ENCODE data around the gene PARP9. TPM values are rescaled to one million over a fixed set of nuclear protein-coding genes. Genes with fewer than 3 reads are reported as not detected.
"Not testable (repeated sequence)": the region's sequence is repeated elsewhere in the genome, so short reads cannot be mapped to it uniquely, and the experiment has no call there.

Gene PARP9
- total RNA-seq, 4 donors from 2014 or later, result 8.3 to 13.1 (median 11.2) TPM

GRCh38 chr3:122502941-122503340 lies 61.2 kb downstream of the PARP9 start:
- TF ChIP-seq EP300 (IDR thresholded peaks at IDR 0.05) (no peak), CTCF (IDR thresholded peaks at IDR 0.05) (no peak), POLR2A (IDR thresholded peaks at IDR 0.05) (no peak), POLR2AphosphoS5 (IDR thresholded peaks at IDR 0.05) (no peak)
- H3K36me3 ChIP-seq, result no peaks in the 10 kb centered on the region
- H3K4me3 ChIP-seq, result no peak overlapping the region
- H3K9me3 ChIP-seq, result no peaks in the 10 kb centered on the region
- peaks cover 6% of the 10 kb centered on the region for H3K4me1 ChIP-seq
- WGBS, result 100% methylated on average over 2 of the region's 2 CpGs
- no peaks in the 10 kb centered on the region for H3K27me3 ChIP-seq
- DNase-seq (ENCODE audit: low spot score in 2 of 2), result no peak
- H3K27ac ChIP-seq, result no peak overlapping the region

- no peak overlapping the region for H3K27ac ChIP-seq
- TF ChIP-seq POLR2AphosphoS5 (IDR thresholded peaks at IDR 0.05) (no peak), EP300 (IDR thresholded peaks at IDR 0.05) (no peak), POLR2A (IDR thresholded peaks at IDR 0.05) (no peak), CTCF (IDR thresholded peaks at IDR 0.05) (no peak)
- H3K4me1 ChIP-seq, result peaks cover 14% of the 10 kb centered on the region
- no peak overlapping the region for H3K4me3 ChIP-seq
- no peaks in the 10 kb centered on the region for H3K36me3 ChIP-seq
- WGBS, result 58% methylated on average over 2 of the region's 2 CpGs
- H3K27me3 ChIP-seq, result no peaks in the 10 kb centered on the region
- no peak for DNase-seq (ENCODE audit: low spot score in 2 of 2)
- H3K9me3 ChIP-seq, result no peaks in the 10 kb centered on the region
Measured at GRCh38 chr3:122502139-122502538, 62.0 kb downstream of the PARP9 start.

GRCh38 chr3:122500964-122501363 lies 63.1 kb downstream of the PARP9 start:
- peaks cover 15% of the 10 kb centered on the region for H3K4me1 ChIP-seq
- H3K9me3 ChIP-seq; H3K4me3 ChIP-seq; H3K36me3 ChIP-seq; DNase-seq (ENCODE audit: low spot score in 2 of 2); H3K27ac ChIP-seq; H3K27me3 ChIP-seq: not testable (repeated sequence)
- 93% methylated on average over 6 of the region's 6 CpGs for WGBS

- 85% methylated on average over 1 of the region's 1 CpG for WGBS
- no peak overlapping the region for H3K4me3 ChIP-seq
- no peaks in the 10 kb centered on the region for H3K9me3 ChIP-seq
- peaks cover 20% of the 10 kb centered on the region for H3K36me3 ChIP-seq
- TF ChIP-seq EP300 (IDR thresholded peaks at IDR 0.05), result no peak
- no peak for TF ChIP-seq POLR2A (IDR thresholded peaks at IDR 0.05)
- no peak for TF ChIP-seq CTCF (IDR thresholded peaks at IDR 0.05)
- no peak for TF ChIP-seq POLR2AphosphoS5 (IDR thresholded peaks at IDR 0.05)
- peaks cover 15% of the 10 kb centered on the region for H3K4me1 ChIP-seq
- no peak overlapping the region for H3K27ac ChIP-seq
- no peaks in the 10 kb centered on the region for H3K27me3 ChIP-seq
- DNase-seq (ENCODE audit: low spot score in 2 of 2), result no peak
Measured at GRCh38 chr3:122498152-122498551, 65.9 kb downstream of the PARP9 start.

GRCh38 chr3:122497425-122497824 lies 66.7 kb downstream of the PARP9 start:
- TF ChIP-seq POLR2A (IDR thresholded peaks at IDR 0.05), result no peak
- no peak for TF ChIP-seq CTCF (IDR thresholded peaks at IDR 0.05)
- no peak for TF ChIP-seq POLR2AphosphoS5 (IDR thresholded peaks at IDR 0.05)
- TF ChIP-seq EP300 (IDR thresholded peaks at IDR 0.05), result no peak
- DNase-seq (ENCODE audit: low spot score in 2 of 2), result no peak
- no peak overlapping the region for H3K27ac ChIP-seq
- WGBS, result 37% methylated on average over 1 of the region's 1 CpG
- H3K9me3 ChIP-seq, result no peaks in the 10 kb centered on the region
- no peak overlapping the region for H3K4me3 ChIP-seq
- no peaks in the 10 kb centered on the region for H3K27me3 ChIP-seq
- H3K36me3 ChIP-seq, result peaks cover 20% of the 10 kb centered on the region
- peaks cover 11% of the 10 kb centered on the region for H3K4me1 ChIP-seq

- Histone ChIP-seq H3K4me1 (peaks cover 11% of the 10 kb centered on the region), H3K27me3 (no peaks in the 10 kb centered on the region), H3K36me3 (peaks cover 20% of the 10 kb centered on the region), H3K9me3 (no peaks in the 10 kb centered on the region), H3K27ac (no peak overlapping the region), H3K4me3 (no peak overlapping the region)
- 94% methylated on average over 2 of the region's 2 CpGs for WGBS
- no peak for DNase-seq (ENCODE audit: low spot score in 2 of 2)
- TF ChIP-seq POLR2AphosphoS5 (IDR thresholded peaks at IDR 0.05) (no peak), POLR2A (IDR thresholded peaks at IDR 0.05) (no peak), EP300 (IDR thresholded peaks at IDR 0.05) (no peak), CTCF (IDR thresholded peaks at IDR 0.05) (no peak)
Measured at GRCh38 chr3:122496508-122496907, 67.6 kb downstream of the PARP9 start.

All from suprapubic skin (tissue), 4 donors.